Measurements from ENCODE around the gene DLG1. TPM values are rescaled to one million over a fixed set of nuclear protein-coding genes. Genes with fewer than 3 reads are reported as not detected.

DLG1 gene
- total and polyA plus RNA-seq, 2 experiments from 2014 or later = 54.8 to 128 TPM

- Histone ChIP-seq H3K9me2 (replicated peaks; ENCODE audit: insufficient read depth) (no peaks in the 10 kb centered on the region), H3K4me3 (no peak overlapping the region), H3K79me2 (no peaks in the 10 kb centered on the region), H3K27me3 (no peaks in the 10 kb centered on the region), H3K4me2 (no peak overlapping the region), H2AFZ (no peak overlapping the region), H3K4me1 (ENCODE audit: insufficient read depth) (no peaks in the 10 kb centered on the region), H3K27ac (no peak overlapping the region), H3K36me3 (replicated peaks; ENCODE audit: insufficient read depth, low read depth) (no peaks in the 10 kb centered on the region), H4K20me1 (ENCODE audit: insufficient read depth, poor library complexity, severe bottlenecking) (no peaks in the 10 kb centered on the region), H3K9me3 (ENCODE audit: low read depth) (no peaks in the 10 kb centered on the region)
- 92% methylated on average over 20 of the region's 20 CpGs for WGBS (ENCODE audit: low lambda C conversion rate, missing lambda C conversion rate)
- no peak for DNase-seq (ENCODE audit: low spot score)
- TF ChIP-seq CTCF (IDR thresholded peaks at IDR 0.05; ENCODE audit: poor library complexity) = no peak
- no peak for TF ChIP-seq EZH2 (IDR thresholded peaks at IDR 0.05; ENCODE audit: borderline replicate concordance)
- TF ChIP-seq EZH2phosphoT487 (IDR thresholded peaks at IDR 0.05; ENCODE audit: low read depth, severe bottlenecking, unreplicated experiment) = no peak
These were observed 288.8 kb downstream of the DLG1 start for GRCh38 chr3:197009532-197010019.

- Histone ChIP-seq H3K4me3 (no peak overlapping the region), H3K4me1 (ENCODE audit: insufficient read depth) (peaks cover 7% of the 10 kb centered on the region), H3K36me3 (replicated peaks; ENCODE audit: insufficient read depth, low read depth) (no peaks in the 10 kb centered on the region), H3K27me3 (no peaks in the 10 kb centered on the region), H2AFZ (no peak overlapping the region), H3K9me2 (replicated peaks; ENCODE audit: insufficient read depth) (no peaks in the 10 kb centered on the region), H3K9me3 (ENCODE audit: low read depth) (no peaks in the 10 kb centered on the region), H3K79me2 (no peaks in the 10 kb centered on the region), H4K20me1 (ENCODE audit: insufficient read depth, poor library complexity, severe bottlenecking) (no peaks in the 10 kb centered on the region), H3K27ac (no peak overlapping the region), H3K4me2 (no peak overlapping the region)
- WGBS (ENCODE audit: low lambda C conversion rate, missing lambda C conversion rate) = 94% methylated on average over 27 of the region's 27 CpGs
- no peak for TF ChIP-seq EZH2phosphoT487 (IDR thresholded peaks at IDR 0.05; ENCODE audit: low read depth, severe bottlenecking, unreplicated experiment)
- TF ChIP-seq EZH2 (IDR thresholded peaks at IDR 0.05; ENCODE audit: borderline replicate concordance) = no peak
- TF ChIP-seq CTCF (IDR thresholded peaks at IDR 0.05; ENCODE audit: poor library complexity) = no peak
- no peak for DNase-seq (ENCODE audit: low spot score)
These were observed 289.8 kb downstream of the DLG1 start for GRCh38 chr3:197008436-197009209.

GRCh38 chr3:197007953-197008352 lies 290.5 kb downstream of the DLG1 start:
- H3K36me3 ChIP-seq (replicated peaks; ENCODE audit: insufficient read depth, low read depth) = no peaks in the 10 kb centered on the region

More at GRCh38 chr3:197007953-197008352, 290.5 kb downstream of the DLG1 start:
- Histone ChIP-seq H3K79me2 (no peaks in the 10 kb centered on the region), H3K9me3 (ENCODE audit: low read depth) (no peaks in the 10 kb centered on the region), H3K4me3 (no peak overlapping the region), H3K9me2 (replicated peaks; ENCODE audit: insufficient read depth) (no peaks in the 10 kb centered on the region), H3K27ac (no peak overlapping the region), H3K4me2 (no peak overlapping the region), H3K27me3 (no peaks in the 10 kb centered on the region), H2AFZ (no peak overlapping the region), H4K20me1 (ENCODE audit: insufficient read depth, poor library complexity, severe bottlenecking) (no peaks in the 10 kb centered on the region), H3K4me1 (ENCODE audit: insufficient read depth) (peaks cover 9% of the 10 kb centered on the region)
- DNase-seq (ENCODE audit: low spot score) = no peak
- 87% methylated on average over 8 of the region's 8 CpGs for whole genome bisulfite sequencing (ENCODE audit: low lambda C conversion rate, missing lambda C conversion rate)
- no peak for TF ChIP-seq CTCF (IDR thresholded peaks at IDR 0.05; ENCODE audit: poor library complexity)
